ENCODE data around the gene SAMD4B.

DNA sequence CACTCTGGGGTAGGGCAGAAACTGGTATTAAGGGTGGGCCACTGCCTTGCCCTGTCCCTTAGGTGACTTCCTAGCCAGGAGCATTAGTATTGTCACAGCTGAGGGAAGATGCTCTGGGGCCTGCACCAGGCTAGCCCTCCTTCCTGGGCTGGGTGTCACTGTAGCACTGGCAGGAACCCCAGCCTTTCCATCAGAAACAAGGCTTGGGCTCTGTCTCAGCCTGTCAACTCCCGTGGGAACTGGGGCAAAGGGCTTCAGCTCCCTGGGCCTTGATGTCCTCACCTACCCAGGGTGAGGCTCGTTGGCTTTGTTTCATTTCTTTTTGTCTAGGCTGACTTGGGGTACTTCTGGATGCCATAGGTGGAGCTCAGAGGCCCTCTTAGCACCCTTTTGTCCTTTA, 30.7 kb downstream of the SAMD4B start:
- TF ChIP-seq POLR2A (IDR thresholded peaks at IDR 0.05), result no peak
- TF ChIP-seq CTCF (IDR thresholded peaks at IDR 0.05), result no peak

All from thyroid gland (tissue), 4 donors.